GM18520 (cell line): ENCODE measurements around the gene C17orf113.
"Not testable (repeated sequence)": the region's sequence is repeated elsewhere in the genome, so short reads cannot be mapped to it uniquely, and the experiment has no call there.

ENCODE experiments used
- ATAC-seq: cut with Tn5 transposase; IDR thresholded peaks from one replicate; pipeline ENCODE4 v1.9.1; 2021; ENCODE audit not compliant: unreplicated experiment

Gene C17orf113

GRCh38 chr17:42042598-42043319, 7.6 kb downstream of the C17orf113 start:
- ATAC-seq, result no peak

DNA sequence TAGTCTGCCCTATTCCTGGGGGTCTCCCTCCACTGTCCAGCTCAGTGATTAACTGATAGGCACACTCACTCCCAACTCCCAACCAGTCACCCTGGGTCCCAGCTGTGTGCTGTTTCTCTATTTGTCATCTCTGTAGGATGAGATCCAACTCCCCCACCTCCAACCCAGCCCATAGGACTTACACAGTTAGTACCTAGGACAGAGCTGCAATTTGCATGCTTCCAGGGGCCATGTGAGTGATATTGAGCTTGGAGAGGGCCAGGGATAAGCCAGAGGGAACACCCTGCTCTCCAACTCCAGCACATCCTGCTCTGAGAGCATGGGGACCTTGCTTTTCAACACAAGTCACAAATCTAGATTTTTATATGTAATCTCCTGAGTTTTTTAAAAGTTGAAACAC, 8.8 kb downstream of the C17orf113 start:
- no peak for ATAC-seq

GRCh38 chr17:42040818-42041217, 9.6 kb downstream of the C17orf113 start:
- no peak for ATAC-seq

- ATAC-seq, result no peak
Observed at GRCh38 chr17:42039794-42040763, 10.3 kb downstream of the C17orf113 start.

- ATAC-seq, result no peak
Observed at GRCh38 chr17:42038221-42038973, 12.0 kb downstream of the C17orf113 start.

- no peak for ATAC-seq
Observed at GRCh38 chr17:42034059-42034458, 16.3 kb downstream of the C17orf113 start.

GRCh38 chr17:42031584-42031983, 18.8 kb downstream of the C17orf113 start:
- ATAC-seq, result no peak

DNA sequence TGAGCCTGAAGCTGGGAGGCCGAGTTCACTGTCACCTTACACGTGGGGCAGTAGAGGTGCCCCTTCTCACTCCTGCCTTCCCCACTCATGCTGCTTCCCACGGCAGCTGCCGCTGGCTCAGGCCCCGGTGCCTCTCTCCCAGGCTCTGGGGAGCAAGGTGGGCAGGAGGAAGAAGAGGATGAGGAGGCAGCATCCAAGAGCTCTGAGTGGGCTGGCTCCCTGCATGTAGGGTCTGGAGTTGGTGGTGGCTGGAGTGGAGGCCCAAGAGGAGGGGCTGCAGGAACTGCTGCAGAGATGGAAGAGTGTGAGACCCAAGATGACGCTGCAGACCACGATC, 21.6 kb downstream of the C17orf113 start:
- no peak for ATAC-seq

- no peak for ATAC-seq
Observed at GRCh38 chr17:42027961-42028790, 22.2 kb downstream of the C17orf113 start.

DNA sequence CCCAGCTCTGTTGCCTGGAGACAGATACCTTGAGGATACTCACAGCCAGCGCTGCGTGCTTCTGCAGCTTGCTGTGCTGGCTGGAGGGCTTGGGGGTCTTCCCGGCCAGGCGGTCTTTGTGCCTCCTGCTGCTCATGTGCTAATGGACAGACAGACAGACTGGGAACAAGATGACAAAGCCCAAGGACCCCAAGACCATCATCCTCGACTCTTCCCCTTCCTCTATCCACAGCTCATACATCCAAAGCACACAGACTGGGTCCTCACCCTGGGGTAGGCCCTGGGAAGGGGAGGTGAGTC, 22.9 kb downstream of the C17orf113 start:
- no peak for ATAC-seq

DNA sequence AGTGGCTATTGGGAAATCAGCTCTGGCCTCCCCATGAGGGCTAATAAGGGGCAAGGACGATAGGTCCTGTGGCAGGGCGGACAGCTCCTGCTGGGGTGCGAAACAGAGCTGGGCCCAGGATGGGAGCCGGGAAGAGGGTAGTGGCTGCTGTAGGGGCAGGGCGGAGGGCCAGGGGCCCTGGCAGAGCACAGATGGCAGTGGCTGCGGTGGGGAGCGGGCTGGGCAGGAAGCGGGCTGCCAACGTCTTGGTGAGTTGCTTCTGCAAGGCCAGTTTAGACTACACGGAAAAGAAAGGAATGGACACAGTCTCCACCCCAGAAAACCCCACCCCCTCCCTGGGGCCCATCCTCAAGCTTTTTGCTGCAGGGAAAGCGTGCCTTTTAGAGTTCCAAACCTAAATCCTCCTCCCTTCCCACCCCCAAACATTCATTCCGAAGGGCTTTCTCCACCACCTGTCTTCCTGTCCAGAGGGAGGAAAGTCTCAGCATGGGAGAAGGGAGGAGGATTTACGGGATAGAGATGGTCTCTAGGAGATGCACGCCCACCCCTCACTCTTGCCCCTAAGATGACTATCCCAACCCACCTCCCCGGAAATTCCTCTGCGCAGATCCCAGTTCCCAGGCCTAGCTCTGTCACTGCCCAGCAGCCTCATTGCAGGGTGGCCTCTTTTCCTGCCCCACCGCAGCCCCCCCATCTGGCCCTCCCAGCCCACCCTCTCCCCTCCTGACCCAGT, 23.4 kb downstream of the C17orf113 start:
- no peak for ATAC-seq

GRCh38 chr17:42025936-42026335, 24.5 kb downstream of the C17orf113 start:
- no peak for ATAC-seq

DNA sequence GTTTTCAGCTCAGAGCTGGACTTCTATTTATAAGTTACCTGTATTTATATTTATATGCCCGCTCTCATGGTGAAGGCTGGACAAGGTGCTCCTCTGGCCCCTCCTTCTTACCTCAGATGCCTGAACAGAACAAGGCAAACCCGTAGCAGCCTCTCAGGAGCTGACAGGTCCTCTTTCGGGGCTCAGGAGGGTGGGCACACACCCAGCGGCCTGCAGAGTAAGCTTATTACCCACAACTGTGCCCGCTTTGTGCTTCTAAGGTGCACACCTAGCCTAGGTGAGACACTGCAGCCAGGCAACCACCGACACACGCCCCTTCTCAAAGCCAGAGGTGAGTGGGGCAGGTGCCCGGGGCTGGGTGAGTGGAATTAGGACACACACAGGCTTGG, 25.2 kb downstream of the C17orf113 start:
- no peak for ATAC-seq

GRCh38 chr17:42023524-42024349, 26.7 kb downstream of the C17orf113 start:
- ATAC-seq, result no peak

- ATAC-seq, result not testable (repeated sequence)
Observed at GRCh38 chr17:42020845-42021244, 29.6 kb downstream of the C17orf113 start.

DNA sequence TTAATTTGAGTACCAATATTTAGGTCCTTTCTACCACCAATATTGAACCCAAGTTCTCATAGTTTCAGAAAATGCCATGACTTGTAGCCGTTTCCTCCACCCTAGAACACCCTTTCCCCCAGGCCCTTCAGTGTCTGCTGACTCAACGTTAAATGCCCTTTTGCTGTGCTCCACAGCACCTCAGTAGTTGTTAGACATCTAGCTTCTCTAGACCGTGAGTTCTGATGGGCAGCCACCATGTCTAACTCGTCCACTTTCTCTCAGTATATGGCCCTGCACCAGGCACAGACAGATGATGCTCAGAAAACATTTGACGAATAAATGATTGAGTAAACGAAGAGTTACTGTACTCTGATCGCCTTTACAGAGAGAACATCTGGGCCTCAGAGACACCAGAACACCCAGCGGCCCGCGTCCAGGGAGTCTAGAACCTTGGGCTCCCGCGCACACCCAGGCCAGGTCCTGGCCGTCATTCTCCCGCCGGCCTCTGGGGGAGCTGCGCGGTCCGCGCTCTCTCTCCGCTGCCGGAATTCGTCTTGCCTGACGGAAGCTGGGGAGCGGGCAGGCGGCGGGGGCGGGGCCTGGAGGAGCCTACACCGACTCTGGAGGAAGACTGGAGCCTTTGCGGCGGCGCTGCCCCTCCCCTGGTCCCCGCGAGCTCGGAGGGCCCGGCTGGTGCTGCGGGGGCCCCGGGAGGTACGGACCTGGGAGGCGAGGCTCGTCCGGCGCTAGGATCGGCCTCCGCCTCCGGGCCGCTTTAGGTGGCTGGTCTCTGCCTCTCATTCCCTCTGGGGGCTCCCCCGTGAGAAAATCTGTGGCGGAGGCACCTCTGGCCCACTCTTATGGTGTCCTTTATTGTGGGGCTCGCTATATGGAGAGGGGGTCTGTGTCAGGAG, 30.6 kb downstream of the C17orf113 start, which contains the start of gene NKIRAS2:
TSS of gene NKIRAS2 (plus strand) at position 582 of the 896 bp plus-strand sequence. CDS start 1,488 bp downstream, outside the sequence.
- ATAC-seq, result peak; percentile 47

DNA sequence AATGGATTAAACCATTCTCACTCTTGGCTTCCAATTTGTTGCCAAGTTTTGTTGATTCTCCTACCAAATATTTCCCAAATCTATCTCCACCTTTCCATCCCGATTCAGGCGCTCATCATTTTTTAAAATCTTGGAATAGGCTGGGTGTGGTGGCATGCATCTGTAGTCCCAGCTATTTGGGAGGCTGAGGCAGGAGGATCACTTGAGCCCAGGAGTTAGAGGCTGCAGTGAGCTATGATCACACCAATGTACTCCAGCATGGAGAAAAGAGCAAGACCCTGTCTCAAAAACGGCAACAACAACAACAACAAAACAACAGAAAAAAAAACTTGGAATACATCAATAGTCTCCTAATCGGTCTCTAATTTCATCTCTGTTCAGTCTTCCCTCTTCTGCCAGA, 31.4 kb downstream of the C17orf113 start:
- no peak for ATAC-seq

GRCh38 chr17:42018339-42018738, 32.1 kb downstream of the C17orf113 start:
- ATAC-seq, result no peak
